SK-N-SH (cell line): ENCODE data around the gene CFAP20DC. TPM values are rescaled to one million over a fixed set of nuclear protein-coding genes. Genes with fewer than 3 reads are reported as not detected.

Source experiments
- CTCF ChIA-PET: fragments of 300-600, 350-600 bp; formaldehyde crosslinking; extraction: SDS; loops from one replicate; lab custom pipeline; 2021; lab: Yijun Ruan, JAX
- POLR2A ChIA-PET: fragments of 350-600 bp; sonication (Branson Sonifier 250); formaldehyde crosslinking; extraction: SDS; loops from one replicate; lab custom pipeline; 2020; ENCODE audit warnings: antibody characterized with exemption, inconsistent platforms; lab: Yijun Ruan, JAX
- DNase-seq: peaks from one replicate; pipeline ENCODE4 v3.0.0; 2012
- H2AFZ ChIP-seq: fragments of 200-600 bp; sonication (generic); 2 replicates; pipeline ENCODE4 v1.8.1; 2016; ENCODE audit warnings: antibody characterized with exemption, mild to moderate bottlenecking, low read depth
- H3F3A ChIP-seq: fragments of 200-600 bp; sonication (generic); replicated peaks from 2 replicates; pipeline ENCODE3; 2016; ENCODE audit warnings: antibody characterized with exemption, mild to moderate bottlenecking; ENCODE audit not compliant: insufficient read depth
- H3K27ac ChIP-seq, 2 experiments: fragments of 200-500 bp in 1 of 2; fragments of 200-600 bp in 1 of 2; sonication (Bioruptor generic) in 1 of 2; sonication (generic), shearing (Covaris generic) in 1 of 2; 2 replicates each; pipeline versions ENCODE4 v1.5.1 to v1.6.1; 2014 to 2016; ENCODE audit warnings: low read depth in 2 of 2, inconsistent platforms in 1 of 2, low read length in 1 of 2, mild to moderate bottlenecking in 1 of 2, mixed read lengths in 1 of 2
- H3K27me3 ChIP-seq: fragments of 200-600 bp; sonication (generic), shearing (Covaris generic); 2 replicates; pipeline ENCODE4 v1.6.1; 2016; ENCODE audit warnings: mixed run types; ENCODE audit not compliant: insufficient read depth
- H3K36me3 ChIP-seq, 2 experiments: fragments of 200-500 bp in 1 of 2; fragments of 200-600 bp in 1 of 2; sonication (Bioruptor generic) in 1 of 2; sonication (generic) in 1 of 2; replicated peaks in 1 of 2; 2 replicates each; pipeline versions ENCODE3 to v1.5.1; 2014 to 2016; ENCODE audit warnings: low read length in 1 of 2, mild to moderate bottlenecking in 1 of 2; ENCODE audit not compliant: insufficient read depth in 2 of 2, control insufficient read depth in 1 of 2
- H3K4me1 ChIP-seq, 2 experiments: fragments of 200-500 bp in 1 of 2; fragments of 200-600 bp in 1 of 2; sonication (Bioruptor generic) in 1 of 2; sonication (generic), shearing (Covaris generic) in 1 of 2; 2 replicates each; pipeline versions ENCODE4 v1.5.1 to v1.6.1; 2014 to 2016; ENCODE audit warnings: low read depth in 1 of 2, low read length in 1 of 2, mixed run types in 1 of 2; ENCODE audit not compliant: insufficient read depth in 2 of 2, control insufficient read depth in 1 of 2
- H3K4me2 ChIP-seq: fragments of 200-600 bp; sonication (generic), shearing (Covaris generic); 2 replicates; pipeline ENCODE4 v1.6.1; 2017; ENCODE audit warnings: mixed run types
- H3K4me3 ChIP-seq, 2 experiments: fragments of 200-500 bp in 1 of 2; fragments of 200-600 bp in 1 of 2; sonication (Bioruptor generic) in 1 of 2; sonication (generic), shearing (Covaris generic) in 1 of 2; 2 replicates each; pipeline versions ENCODE4 v1.5.1 to v1.8.1; 2014 to 2016; ENCODE audit warnings: low read depth in 2 of 2, inconsistent platforms in 1 of 2, low read length in 1 of 2, mild to moderate bottlenecking in 1 of 2, mixed read lengths in 1 of 2, moderate library complexity in 1 of 2
- H3K79me2 ChIP-seq: fragments of 200-600 bp; sonication (generic); 2 replicates; pipeline ENCODE4 v1.8.1; 2017; ENCODE audit warnings: mild to moderate bottlenecking; ENCODE audit not compliant: insufficient read depth
- H3K9ac ChIP-seq: fragments of 200-600 bp; sonication (generic); 2 replicates; pipeline ENCODE4 v1.6.1; 2017; ENCODE audit warnings: mixed run types
- H3K9me2 ChIP-seq: fragments of 200-600 bp; sonication (generic); 2 replicates; pipeline ENCODE4 v1.6.1; 2017; ENCODE audit warnings: mixed run types
- H3K9me3 ChIP-seq: fragments of 200-600 bp; sonication (generic); 2 replicates; pipeline ENCODE4 v1.6.1; 2017; ENCODE audit warnings: mixed run types, mild to moderate bottlenecking, moderate library complexity
- H4K20me1 ChIP-seq: fragments of 200-600 bp; sonication (generic); 2 replicates; pipeline ENCODE4 v1.6.1; 2017; ENCODE audit warnings: mild to moderate bottlenecking, mixed run types; ENCODE audit not compliant: insufficient read depth
- CHD2 ChIP-seq: fragments of 150-350 bp; IDR thresholded peaks from 2 replicates; pipeline ENCODE4 v1.6.1; 2018; ENCODE audit warnings: low read length; ENCODE audit not compliant: partially characterized antibody
- CTCF ChIP-seq: fragments of 200-600 bp; sonication (generic); IDR thresholded peaks from 2 replicates; pipeline ENCODE4 v1.6.1; 2017; ENCODE audit warnings: antibody characterized with exemption, mild to moderate bottlenecking, moderate library complexity
- FOSL2 ChIP-seq: IDR thresholded peaks from 2 replicates; pipeline ENCODE4 v1.4.0; 2012; ENCODE audit warnings: low read depth, mild to moderate bottlenecking, moderate library complexity, borderline replicate concordance
- FOXM1 ChIP-seq: IDR thresholded peaks from 2 replicates; pipeline ENCODE4 v1.4.0; 2012; ENCODE audit warnings: low read depth, mild to moderate bottlenecking
- GATA2 ChIP-seq: sonication (generic); formaldehyde crosslinking; IDR thresholded peaks from 2 replicates; pipeline ENCODE4 v1.5.0; 2020; ENCODE audit warnings: mild to moderate bottlenecking, missing genetic modification reagents
- JUND ChIP-seq: IDR thresholded peaks from 2 replicates; pipeline ENCODE4 v1.4.0; 2012
- MAX ChIP-seq: IDR thresholded peaks from 2 replicates; pipeline ENCODE4 v1.4.0; 2012; ENCODE audit warnings: low read depth
- MEF2A ChIP-seq: IDR thresholded peaks from 2 replicates; pipeline ENCODE4 v1.4.0; 2012; ENCODE audit warnings: low read depth, borderline replicate concordance
- MXI1 ChIP-seq: IDR thresholded peaks from 2 replicates; pipeline ENCODE4 v1.6.1; 2012; ENCODE audit warnings: mild to moderate bottlenecking, low read depth, low read length, improper control_type of control experiment
- NFIC ChIP-seq: IDR thresholded peaks from 2 replicates; pipeline ENCODE4 v1.4.0; 2012; ENCODE audit warnings: borderline replicate concordance
- NRF1 ChIP-seq: IDR thresholded peaks from 2 replicates; pipeline ENCODE4 v1.6.1; 2012; ENCODE audit warnings: low read depth, mild to moderate bottlenecking, low read length
- RCOR1 ChIP-seq: fragments of 150-350 bp; IDR thresholded peaks from 2 replicates; pipeline ENCODE4 v1.6.1; 2017; ENCODE audit warnings: antibody characterized with exemption, low read length
- RFX5 ChIP-seq: IDR thresholded peaks from 2 replicates; pipeline ENCODE4 v1.6.1; 2012; ENCODE audit warnings: mild to moderate bottlenecking, improper control_type of control experiment, low read length
- TCF12 ChIP-seq: IDR thresholded peaks from 2 replicates; pipeline ENCODE4 v1.4.0; 2012
- USF2 ChIP-seq: fragments of 150-350 bp; IDR thresholded peaks from 2 replicates; pipeline ENCODE4 v1.6.1; 2017; ENCODE audit warnings: antibody characterized with exemption, low read length, low read depth, borderline replicate concordance
- YY1 ChIP-seq: IDR thresholded peaks from 2 replicates; pipeline ENCODE4 v1.4.0; 2012; ENCODE audit warnings: low read depth, mild to moderate bottlenecking
- WGBS: methylation state at CpG from one replicate; pipeline ENCODE4 v1.1.6; 2017; ENCODE audit warnings: low lambda C conversion rate; 5-methylcytosine and 5-hydroxymethylcytosine counted together
- polyA plus RNA-seq, 3 experiments: library from polyadenylated mRNA; depleted of rRNA; stranded (reverse); fragments of >200 nt; gene quantifications; 2 replicates each; pipeline ENCODE4 v1.2.3, GENCODE V29; 2012
- TF ChIP-seq, protein P1 (sequence below): IDR thresholded peaks from 2 replicates; pipeline ENCODE4 v1.6.1; 2012; ENCODE audit warnings: mild to moderate bottlenecking, low read depth, low read length, moderate library complexity

Gene CFAP20DC
- polyA plus RNA-seq, 1 of the 3 experiments (the other 2 are of a cell fraction): 1.8 TPM

DNA sequence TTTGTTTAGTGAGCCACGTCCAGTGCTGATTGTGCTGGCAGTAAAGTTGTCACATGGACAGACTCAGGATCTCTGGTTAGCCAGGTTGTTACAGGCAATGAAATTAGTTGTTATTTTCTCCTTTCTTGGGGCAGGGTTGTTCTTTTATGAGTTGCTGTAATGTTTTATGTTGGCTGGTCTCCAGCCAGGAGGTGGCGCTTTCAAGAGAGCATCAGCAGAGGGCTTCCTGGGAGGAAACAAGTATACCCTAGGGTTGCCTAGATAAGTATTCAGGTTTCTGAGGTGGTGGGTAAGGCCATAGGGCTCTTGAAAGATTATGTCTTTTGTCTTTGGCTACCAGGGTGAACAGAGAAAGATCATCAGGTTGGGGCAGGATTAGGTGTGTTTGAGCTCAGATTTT is 14.5 kb upstream of the CFAP20DC start:
- H3K27me3 ChIP-seq: no peaks in the 10 kb centered on the region
- ChIA-PET CTCF (interaction anchor here (0.6 to 1.0 kb wide), 2 partner anchors 11 to 835 kb away, joined by 3 read pairs; no protein-coding TSS in a partner anchor), POLR2A (no interaction called here)
- no peaks in the 10 kb centered on the region for H3K4me1 ChIP-seq
- H3K27ac ChIP-seq: no peak overlapping the region
- H3K9me2 ChIP-seq: no peaks in the 10 kb centered on the region
- no peak overlapping the region for H2AFZ ChIP-seq
- no peak for DNase-seq
- no peak overlapping the region for H3K4me3 ChIP-seq
- no peak overlapping the region for H3K4me2 ChIP-seq
- no peaks in the 10 kb centered on the region for H3K79me2 ChIP-seq
- no peaks in the 10 kb centered on the region for H3K36me3 ChIP-seq
- WGBS: 73% methylated on average over 2 of the region's 2 CpGs
- H3K9ac ChIP-seq: no peak overlapping the region
- H3K9me3 ChIP-seq: no peaks in the 10 kb centered on the region
- no peaks in the 10 kb centered on the region for H4K20me1 ChIP-seq
- TF ChIP-seq JUND: no peak
- TF ChIP-seq MAX: no peak
- TF ChIP-seq FOXM1: no peak
- TF ChIP-seq, protein P1, sequence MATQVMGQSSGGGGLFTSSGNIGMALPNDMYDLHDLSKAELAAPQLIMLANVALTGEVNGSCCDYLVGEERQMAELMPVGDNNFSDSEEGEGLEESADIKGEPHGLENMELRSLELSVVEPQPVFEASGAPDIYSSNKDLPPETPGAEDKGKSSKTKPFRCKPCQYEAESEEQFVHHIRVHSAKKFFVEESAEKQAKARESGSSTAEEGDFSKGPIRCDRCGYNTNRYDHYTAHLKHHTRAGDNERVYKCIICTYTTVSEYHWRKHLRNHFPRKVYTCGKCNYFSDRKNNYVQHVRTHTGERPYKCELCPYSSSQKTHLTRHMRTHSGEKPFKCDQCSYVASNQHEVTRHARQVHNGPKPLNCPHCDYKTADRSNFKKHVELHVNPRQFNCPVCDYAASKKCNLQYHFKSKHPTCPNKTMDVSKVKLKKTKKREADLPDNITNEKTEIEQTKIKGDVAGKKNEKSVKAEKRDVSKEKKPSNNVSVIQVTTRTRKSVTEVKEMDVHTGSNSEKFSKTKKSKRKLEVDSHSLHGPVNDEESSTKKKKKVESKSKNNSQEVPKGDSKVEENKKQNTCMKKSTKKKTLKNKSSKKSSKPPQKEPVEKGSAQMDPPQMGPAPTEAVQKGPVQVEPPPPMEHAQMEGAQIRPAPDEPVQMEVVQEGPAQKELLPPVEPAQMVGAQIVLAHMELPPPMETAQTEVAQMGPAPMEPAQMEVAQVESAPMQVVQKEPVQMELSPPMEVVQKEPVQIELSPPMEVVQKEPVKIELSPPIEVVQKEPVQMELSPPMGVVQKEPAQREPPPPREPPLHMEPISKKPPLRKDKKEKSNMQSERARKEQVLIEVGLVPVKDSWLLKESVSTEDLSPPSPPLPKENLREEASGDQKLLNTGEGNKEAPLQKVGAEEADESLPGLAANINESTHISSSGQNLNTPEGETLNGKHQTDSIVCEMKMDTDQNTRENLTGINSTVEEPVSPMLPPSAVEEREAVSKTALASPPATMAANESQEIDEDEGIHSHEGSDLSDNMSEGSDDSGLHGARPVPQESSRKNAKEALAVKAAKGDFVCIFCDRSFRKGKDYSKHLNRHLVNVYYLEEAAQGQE: no peak
- TF ChIP-seq MEF2A: no peak
- no peak; the same call in 1 of the 2 replicates for TF ChIP-seq CTCF
- no peak for TF ChIP-seq RFX5
- no peak for TF ChIP-seq FOSL2
- no peak for TF ChIP-seq NRF1
- TF ChIP-seq NFIC: no peak
- TF ChIP-seq TCF12: no peak
- TF ChIP-seq MXI1: no peak
- TF ChIP-seq YY1: no peak
- no peak for TF ChIP-seq USF2
- TF ChIP-seq GATA2 (CRISPR knock-in tag): no peak
- TF ChIP-seq CHD2: no peak
- no peak for TF ChIP-seq RCOR1
- no peaks in the 10 kb centered on the region for H3F3A ChIP-seq
